Dendritic cell treated with granulocyte-macrophage colony-stimulating factor and Interleukin-4, amounts not matched to agents 40 ng/mL and 50 ng/mL, for 4 days (primary cell): ENCODE measurements around the gene BTBD17.

ENCODE experiments used
- H3K27ac Mint-ChIP-seq: one replicate; pipeline ENCODE4 v1.8.0; 2022; ENCODE audit warnings: mild to moderate bottlenecking, mixed read lengths
- H3K27me3 Mint-ChIP-seq: one replicate; pipeline ENCODE4 v1.8.0; 2022; ENCODE audit warnings: mild to moderate bottlenecking, mixed read lengths
- H3K36me3 Mint-ChIP-seq: one replicate; pipeline ENCODE4 v1.8.0; 2022; ENCODE audit warnings: low read depth, mixed read lengths
- H3K4me1 Mint-ChIP-seq: one replicate; pipeline ENCODE4 v1.8.0; 2022; ENCODE audit warnings: low read depth, mixed read lengths
- H3K4me3 Mint-ChIP-seq: one replicate; pipeline ENCODE4 v1.8.0; 2022; ENCODE audit warnings: mild to moderate bottlenecking, moderate library complexity, mixed read lengths
- H3K9me3 Mint-ChIP-seq: one replicate; pipeline ENCODE4 v1.8.0; 2022; ENCODE audit warnings: mixed read lengths
- intact Hi-C: fragments of 100-400 bp; cut with micrococcal nuclease; formaldehyde crosslinking; loops from one replicate; pipeline ENCODE4 v1.15.0; 2022

BTBD17 gene

GRCh38 chr17:74345433-74346241 lies 16.0 kb downstream of the BTBD17 start:
- no peaks in the 10 kb centered on the region for H3K9me3 Mint-ChIP-seq
- H3K4me3 Mint-ChIP-seq, result no peak overlapping the region
- H3K36me3 Mint-ChIP-seq, result no peaks in the 10 kb centered on the region
- H3K27me3 Mint-ChIP-seq, result peaks cover 47% of the 10 kb centered on the region
- no peak overlapping the region for H3K27ac Mint-ChIP-seq
- no peaks in the 10 kb centered on the region for H3K4me1 Mint-ChIP-seq
- intact Hi-C loops, result no loop called here

GRCh38 chr17:74344658-74345057 lies 17.0 kb downstream of the BTBD17 start:
- H3K36me3 Mint-ChIP-seq, result no peaks in the 10 kb centered on the region
- H3K4me1 Mint-ChIP-seq, result no peaks in the 10 kb centered on the region
- no peak overlapping the region for H3K27ac Mint-ChIP-seq
- intact Hi-C loops, result no loop called here
- peaks cover 38% of the 10 kb centered on the region for H3K27me3 Mint-ChIP-seq
- no peaks in the 10 kb centered on the region for H3K9me3 Mint-ChIP-seq
- H3K4me3 Mint-ChIP-seq, result no peak overlapping the region

- no peak overlapping the region for H3K4me3 Mint-ChIP-seq
- peaks cover 34% of the 10 kb centered on the region for H3K27me3 Mint-ChIP-seq
- no peaks in the 10 kb centered on the region for H3K4me1 Mint-ChIP-seq
- H3K9me3 Mint-ChIP-seq, result no peaks in the 10 kb centered on the region
- no peaks in the 10 kb centered on the region for H3K36me3 Mint-ChIP-seq
- no peak overlapping the region for H3K27ac Mint-ChIP-seq
- intact Hi-C loops, result no loop called here
Measured at GRCh38 chr17:74343526-74344284, 18.0 kb downstream of the BTBD17 start.

- Mint-ChIP-seq H3K4me3 (no peak overlapping the region), H3K4me1 (no peaks in the 10 kb centered on the region), H3K36me3 (no peaks in the 10 kb centered on the region), H3K27me3 (peaks cover 32% of the 10 kb centered on the region), H3K9me3 (no peaks in the 10 kb centered on the region), H3K27ac (no peak overlapping the region)
- intact Hi-C loops, result no loop called here
Measured at GRCh38 chr17:74343121-74343520, 18.5 kb downstream of the BTBD17 start.

GRCh38 chr17:74342224-74342623 lies 19.4 kb downstream of the BTBD17 start:
- Mint-ChIP-seq H3K4me3 (no peak overlapping the region), H3K9me3 (no peaks in the 10 kb centered on the region), H3K36me3 (no peaks in the 10 kb centered on the region), H3K4me1 (no peaks in the 10 kb centered on the region), H3K27me3 (peaks cover 33% of the 10 kb centered on the region), H3K27ac (no peak overlapping the region)
- intact Hi-C loops, result no loop called here

GRCh38 chr17:74340470-74341023 lies 21.1 kb downstream of the BTBD17 start:
- no peaks in the 10 kb centered on the region for H3K9me3 Mint-ChIP-seq
- intact Hi-C loops, result no loop called here
- H3K4me3 Mint-ChIP-seq, result no peak overlapping the region
- no peaks in the 10 kb centered on the region for H3K36me3 Mint-ChIP-seq
- H3K4me1 Mint-ChIP-seq, result no peaks in the 10 kb centered on the region
- peaks cover 36% of the 10 kb centered on the region for H3K27me3 Mint-ChIP-seq
- no peak overlapping the region for H3K27ac Mint-ChIP-seq

- Mint-ChIP-seq H3K4me3 (no peak overlapping the region), H3K27me3 (peaks cover 29% of the 10 kb centered on the region), H3K4me1 (no peaks in the 10 kb centered on the region), H3K27ac (no peak overlapping the region), H3K9me3 (no peaks in the 10 kb centered on the region), H3K36me3 (no peaks in the 10 kb centered on the region)
- intact Hi-C loops, result no loop called here
Measured at GRCh38 chr17:74339537-74340195, 22.0 kb downstream of the BTBD17 start.

GRCh38 chr17:74337834-74338500 lies 23.7 kb downstream of the BTBD17 start:
- H3K27me3 Mint-ChIP-seq, result peaks cover 24% of the 10 kb centered on the region
- no peak overlapping the region for H3K4me3 Mint-ChIP-seq
- H3K36me3 Mint-ChIP-seq, result no peaks in the 10 kb centered on the region
- no peak overlapping the region for H3K27ac Mint-ChIP-seq
- peaks cover under 1% of the 10 kb centered on the region for H3K4me1 Mint-ChIP-seq
- intact Hi-C loops, result no loop called here
- no peaks in the 10 kb centered on the region for H3K9me3 Mint-ChIP-seq

- no peaks in the 10 kb centered on the region for H3K36me3 Mint-ChIP-seq
- H3K9me3 Mint-ChIP-seq, result no peaks in the 10 kb centered on the region
- H3K4me1 Mint-ChIP-seq, result peaks cover 6% of the 10 kb centered on the region
- H3K27ac Mint-ChIP-seq, result no peak overlapping the region
- intact Hi-C loops, result no loop called here
- peaks cover 24% of the 10 kb centered on the region for H3K27me3 Mint-ChIP-seq
- H3K4me3 Mint-ChIP-seq, result no peak overlapping the region
Measured at GRCh38 chr17:74336307-74336706, 25.4 kb downstream of the BTBD17 start.

GRCh38 chr17:74335529-74336062 lies 26.1 kb downstream of the BTBD17 start:
- H3K4me1 Mint-ChIP-seq, result peaks cover 6% of the 10 kb centered on the region
- intact Hi-C loops, result no loop called here
- peaks cover 30% of the 10 kb centered on the region for H3K27me3 Mint-ChIP-seq

GRCh38 chr17:74334393-74335039 lies 27.2 kb downstream of the BTBD17 start:
- no peaks in the 10 kb centered on the region for H3K36me3 Mint-ChIP-seq
- H3K4me1 Mint-ChIP-seq, result peaks cover 6% of the 10 kb centered on the region
- no peaks in the 10 kb centered on the region for H3K9me3 Mint-ChIP-seq
- H3K4me3 Mint-ChIP-seq, result no peak overlapping the region
- H3K27ac Mint-ChIP-seq, result no peak overlapping the region
- peaks cover 38% of the 10 kb centered on the region for H3K27me3 Mint-ChIP-seq
- intact Hi-C loops, result no loop called here

More at GRCh38 chr17:74335529-74336062, 26.1 kb downstream of the BTBD17 start:
- Mint-ChIP-seq H3K9me3 (no peaks in the 10 kb centered on the region), H3K27ac (no peak overlapping the region), H3K4me3 (no peak overlapping the region), H3K36me3 (no peaks in the 10 kb centered on the region)

- Mint-ChIP-seq H3K36me3 (no peaks in the 10 kb centered on the region), H3K4me3 (no peak overlapping the region), H3K27ac (no peak overlapping the region), H3K27me3 (peaks cover 44% of the 10 kb centered on the region), H3K4me1 (peaks cover 6% of the 10 kb centered on the region), H3K9me3 (no peaks in the 10 kb centered on the region)
- intact Hi-C loops, result no loop called here
Measured at GRCh38 chr17:74332763-74333283, 28.8 kb downstream of the BTBD17 start.
